ENCODE results near the gene HEG1.

DNA sequence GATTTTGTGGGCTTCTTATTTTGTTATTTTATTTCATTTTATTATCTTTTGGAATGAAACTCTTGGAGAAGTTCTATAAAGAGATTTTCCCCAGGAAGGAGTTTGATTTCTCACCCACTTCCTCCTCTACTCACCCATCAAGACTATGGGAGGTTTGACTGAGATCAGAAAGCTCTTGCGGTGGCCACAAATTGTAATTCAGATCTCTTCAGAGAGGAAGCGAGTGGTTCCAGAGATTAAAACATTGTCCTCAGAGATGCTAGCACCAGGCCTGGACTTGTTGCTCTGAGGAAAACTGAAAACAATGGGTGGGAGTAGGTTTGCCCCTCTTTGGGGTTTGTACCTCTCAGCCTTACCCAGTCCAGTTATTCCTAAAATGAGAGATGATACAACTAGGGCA lies 113.2 kb downstream of the HEG1 start:
- TF ChIP-seq CREB1 (CRISPR knock-in tag; IDR thresholded peaks at IDR 0.05): no peak
- TF ChIP-seq JUN (CRISPR knock-in tag; IDR thresholded peaks at IDR 0.05): no peak
- TF ChIP-seq, protein P1, sequence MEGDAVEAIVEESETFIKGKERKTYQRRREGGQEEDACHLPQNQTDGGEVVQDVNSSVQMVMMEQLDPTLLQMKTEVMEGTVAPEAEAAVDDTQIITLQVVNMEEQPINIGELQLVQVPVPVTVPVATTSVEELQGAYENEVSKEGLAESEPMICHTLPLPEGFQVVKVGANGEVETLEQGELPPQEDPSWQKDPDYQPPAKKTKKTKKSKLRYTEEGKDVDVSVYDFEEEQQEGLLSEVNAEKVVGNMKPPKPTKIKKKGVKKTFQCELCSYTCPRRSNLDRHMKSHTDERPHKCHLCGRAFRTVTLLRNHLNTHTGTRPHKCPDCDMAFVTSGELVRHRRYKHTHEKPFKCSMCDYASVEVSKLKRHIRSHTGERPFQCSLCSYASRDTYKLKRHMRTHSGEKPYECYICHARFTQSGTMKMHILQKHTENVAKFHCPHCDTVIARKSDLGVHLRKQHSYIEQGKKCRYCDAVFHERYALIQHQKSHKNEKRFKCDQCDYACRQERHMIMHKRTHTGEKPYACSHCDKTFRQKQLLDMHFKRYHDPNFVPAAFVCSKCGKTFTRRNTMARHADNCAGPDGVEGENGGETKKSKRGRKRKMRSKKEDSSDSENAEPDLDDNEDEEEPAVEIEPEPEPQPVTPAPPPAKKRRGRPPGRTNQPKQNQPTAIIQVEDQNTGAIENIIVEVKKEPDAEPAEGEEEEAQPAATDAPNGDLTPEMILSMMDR (IDR thresholded peaks at IDR 0.05): no peak
- TF ChIP-seq, protein P2, sequence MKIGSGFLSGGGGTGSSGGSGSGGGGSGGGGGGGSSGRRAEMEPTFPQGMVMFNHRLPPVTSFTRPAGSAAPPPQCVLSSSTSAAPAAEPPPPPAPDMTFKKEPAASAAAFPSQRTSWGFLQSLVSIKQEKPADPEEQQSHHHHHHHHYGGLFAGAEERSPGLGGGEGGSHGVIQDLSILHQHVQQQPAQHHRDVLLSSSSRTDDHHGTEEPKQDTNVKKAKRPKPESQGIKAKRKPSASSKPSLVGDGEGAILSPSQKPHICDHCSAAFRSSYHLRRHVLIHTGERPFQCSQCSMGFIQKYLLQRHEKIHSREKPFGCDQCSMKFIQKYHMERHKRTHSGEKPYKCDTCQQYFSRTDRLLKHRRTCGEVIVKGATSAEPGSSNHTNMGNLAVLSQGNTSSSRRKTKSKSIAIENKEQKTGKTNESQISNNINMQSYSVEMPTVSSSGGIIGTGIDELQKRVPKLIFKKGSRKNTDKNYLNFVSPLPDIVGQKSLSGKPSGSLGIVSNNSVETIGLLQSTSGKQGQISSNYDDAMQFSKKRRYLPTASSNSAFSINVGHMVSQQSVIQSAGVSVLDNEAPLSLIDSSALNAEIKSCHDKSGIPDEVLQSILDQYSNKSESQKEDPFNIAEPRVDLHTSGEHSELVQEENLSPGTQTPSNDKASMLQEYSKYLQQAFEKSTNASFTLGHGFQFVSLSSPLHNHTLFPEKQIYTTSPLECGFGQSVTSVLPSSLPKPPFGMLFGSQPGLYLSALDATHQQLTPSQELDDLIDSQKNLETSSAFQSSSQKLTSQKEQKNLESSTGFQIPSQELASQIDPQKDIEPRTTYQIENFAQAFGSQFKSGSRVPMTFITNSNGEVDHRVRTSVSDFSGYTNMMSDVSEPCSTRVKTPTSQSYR (CRISPR knock-in tag; IDR thresholded peaks at IDR 0.05): no peak
- TF ChIP-seq KAT7 (CRISPR knock-in tag; IDR thresholded peaks at IDR 0.05; ENCODE audit: borderline replicate concordance): no peak
- no peak for TF ChIP-seq CREM (CRISPR knock-in tag; IDR thresholded peaks at IDR 0.05)
- TF ChIP-seq ZNF138 (CRISPR knock-in tag; conservative IDR thresholded peaks at IDR 0.05): no peak
- no peak for TF ChIP-seq ESRRA (CRISPR knock-in tag; IDR thresholded peaks at IDR 0.05; ENCODE audit: borderline replicate concordance)
- no peak for TF ChIP-seq ZNF317 (CRISPR knock-in tag; IDR thresholded peaks at IDR 0.05; ENCODE audit: borderline replicate concordance, low read depth)
- TF ChIP-seq ETV6 (CRISPR knock-in tag; IDR thresholded peaks at IDR 0.05): no peak
- TF ChIP-seq GRHL2 (CRISPR knock-in tag; IDR thresholded peaks at IDR 0.05; ENCODE audit: insufficient replicate concordance, severe bottlenecking): no peak
- TF ChIP-seq, protein P3, sequence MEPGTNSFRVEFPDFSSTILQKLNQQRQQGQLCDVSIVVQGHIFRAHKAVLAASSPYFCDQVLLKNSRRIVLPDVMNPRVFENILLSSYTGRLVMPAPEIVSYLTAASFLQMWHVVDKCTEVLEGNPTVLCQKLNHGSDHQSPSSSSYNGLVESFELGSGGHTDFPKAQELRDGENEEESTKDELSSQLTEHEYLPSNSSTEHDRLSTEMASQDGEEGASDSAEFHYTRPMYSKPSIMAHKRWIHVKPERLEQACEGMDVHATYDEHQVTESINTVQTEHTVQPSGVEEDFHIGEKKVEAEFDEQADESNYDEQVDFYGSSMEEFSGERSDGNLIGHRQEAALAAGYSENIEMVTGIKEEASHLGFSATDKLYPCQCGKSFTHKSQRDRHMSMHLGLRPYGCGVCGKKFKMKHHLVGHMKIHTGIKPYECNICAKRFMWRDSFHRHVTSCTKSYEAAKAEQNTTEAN (CRISPR knock-in tag; IDR thresholded peaks at IDR 0.05): no peak
- TF ChIP-seq, protein P4, sequence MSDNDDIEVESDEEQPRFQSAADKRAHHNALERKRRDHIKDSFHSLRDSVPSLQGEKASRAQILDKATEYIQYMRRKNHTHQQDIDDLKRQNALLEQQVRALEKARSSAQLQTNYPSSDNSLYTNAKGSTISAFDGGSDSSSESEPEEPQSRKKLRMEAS (CRISPR knock-in tag; IDR thresholded peaks at IDR 0.05): no peak
- TF ChIP-seq ZBTB21 (CRISPR knock-in tag; IDR thresholded peaks at IDR 0.05; ENCODE audit: borderline replicate concordance): no peak
